ENCODE data around the gene FSIP1. TPM values are rescaled to one million over a fixed set of nuclear protein-coding genes. Genes with fewer than 3 reads are reported as not detected.
A peak's percentile ranks its signal among the peaks of the same experiment; 100 is the strongest.

FSIP1 gene
- polyA plus RNA-seq, 2 of the 4 experiments (the other 2 are of a cell fraction), result 0.71 to 0.93 TPM

DNA sequence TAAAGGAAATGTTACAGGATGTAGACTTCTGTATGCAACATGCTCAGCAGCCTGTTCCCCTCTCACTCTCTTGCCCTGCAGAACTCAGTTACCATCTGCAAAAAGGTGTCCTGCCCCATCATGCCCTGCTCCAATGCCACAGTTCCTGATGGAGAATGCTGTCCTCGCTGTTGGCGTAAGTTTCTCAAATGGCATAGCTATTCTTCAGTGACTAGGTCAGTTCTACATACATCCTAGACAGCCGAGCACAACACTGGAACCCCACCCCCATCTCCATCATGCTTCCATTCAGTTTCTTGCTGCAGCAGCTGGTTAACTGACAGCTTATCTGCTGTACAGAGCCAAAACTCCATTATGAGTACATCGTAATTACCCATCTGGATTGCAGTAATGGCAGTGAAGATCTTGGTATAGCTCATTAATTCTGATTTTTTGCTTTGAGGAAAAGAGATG lies 197.2 kb downstream of the FSIP1 start:
- ATAC-seq (no peak), DNase-seq (ENCODE audit: low read depth in 1 of 2, low spot score in 1 of 2) (no peak), FAIRE-seq (no peak)
- H3K4me3 ChIP-seq, result no peak overlapping the region
- no peak overlapping the region for H3K4me2 ChIP-seq
- WGBS (ENCODE audit: missing lambda C conversion rate), result 88% methylated on average over 4 of the region's 4 CpGs
- CTCF ChIA-PET, result interaction anchor here (0.6 kb wide), 1 partner anchor 430 kb away, joined by 3 read pairs; no protein-coding TSS in a partner anchor
- peaks cover 26% of the 10 kb centered on the region for H3K4me1 ChIP-seq
- no peak overlapping the region for H3K27ac ChIP-seq
- POLR2A ChIA-PET, result no interaction called here
- H3K9me3 ChIP-seq, result no peaks in the 10 kb centered on the region
- TF ChIP-seq REST (IDR thresholded peaks at IDR 0.05), result no peak
- TF ChIP-seq SREBF2 (IDR thresholded peaks at IDR 0.05), result no peak
- no peak for TF ChIP-seq CEBPB (IDR thresholded peaks at IDR 0.05)
- TF ChIP-seq BCL3 (IDR thresholded peaks at IDR 0.05), result no peak
- no peak for TF ChIP-seq GATA3 (IDR thresholded peaks at IDR 0.05; ENCODE audit: borderline replicate concordance)
- TF ChIP-seq PBX3 (IDR thresholded peaks at IDR 0.05), result no peak
- no peak for TF ChIP-seq BHLHE40 (IDR thresholded peaks at IDR 0.05; ENCODE audit: low read depth, low read length)
- TF ChIP-seq FOXS1 (CRISPR knock-in tag; IDR thresholded peaks at IDR 0.05), result no peak
- no peak for TF ChIP-seq ZC3H11A (IDR thresholded peaks at IDR 0.05)
- TF ChIP-seq KDM5A (IDR thresholded peaks at IDR 0.05), result no peak
- TF ChIP-seq FOSB (CRISPR knock-in tag; IDR thresholded peaks at IDR 0.05), result no peak
- no peak for TF ChIP-seq KDM1A (IDR thresholded peaks at IDR 0.05; ENCODE audit: low read depth)
- no peak for TF ChIP-seq NPAS2 (CRISPR knock-in tag; IDR thresholded peaks at IDR 0.05; ENCODE audit: borderline replicate concordance)
- no peak for TF ChIP-seq SMC3 (IDR thresholded peaks at IDR 0.05)

GRCh38 chr15:39584662-39585388 lies 197.8 kb downstream of the FSIP1 start:
- WGBS (ENCODE audit: missing lambda C conversion rate), result 93% methylated on average over 3 of the region's 3 CpGs
- no peak for ATAC-seq
- H3K4me1 ChIP-seq, result peaks cover 26% of the 10 kb centered on the region
- ChIA-PET CTCF (interaction anchor here (2.3 kb wide), 1 partner anchor 412 kb away, joined by 12 read pairs; no protein-coding TSS in a partner anchor), POLR2A (no interaction called here)
- no peak for FAIRE-seq
- H3K4me2 ChIP-seq, result peak overlapping the region; percentile 97; the same call in 1 of the 3 replicates
- DNase-seq (ENCODE audit: low read depth in 1 of 2, low spot score in 1 of 2), result no peak
- H3K9me3 ChIP-seq, result no peaks in the 10 kb centered on the region
- no peak overlapping the region for H3K4me3 ChIP-seq
- H3K27ac ChIP-seq, result no peak overlapping the region
- no peak for TF ChIP-seq JUNB (IDR thresholded peaks at IDR 0.05)
- TF ChIP-seq ESRRA (IDR thresholded peaks at IDR 0.05; ENCODE audit: borderline replicate concordance, low read length), result no peak
- no peak for TF ChIP-seq TP53 (CRISPR knock-in tag; IDR thresholded peaks at IDR 0.05)
- no peak for TF ChIP-seq FOSB (CRISPR knock-in tag; IDR thresholded peaks at IDR 0.05)
- TF ChIP-seq MYC (IDR thresholded peaks at IDR 0.05; ENCODE audit: borderline replicate concordance, low read length), result no peak
- no peak for TF ChIP-seq PBX3 (IDR thresholded peaks at IDR 0.05)
- no peak for TF ChIP-seq SMC3 (IDR thresholded peaks at IDR 0.05)
- no peak for TF ChIP-seq GATA3 (IDR thresholded peaks at IDR 0.05; ENCODE audit: borderline replicate concordance)
- TF ChIP-seq CBX2 (IDR thresholded peaks at IDR 0.05; ENCODE audit: borderline replicate concordance, low read depth), result no peak
- TF ChIP-seq HOXA7 (CRISPR knock-in tag; IDR thresholded peaks at IDR 0.05), result no peak
- TF ChIP-seq RARB (CRISPR knock-in tag; IDR thresholded peaks at IDR 0.05), result no peak
- TF ChIP-seq MAX (IDR thresholded peaks at IDR 0.05), result no peak
